Stimulated activated CD4-positive, alpha-beta T cell treated with anti-CD3 and anti-CD28 coated beads, Interleukin-1b, Interleukin-23, amount 100 ng/mL, for 1 hour (primary cell): Measurements from ENCODE around the gene RNF151.
"Not testable (repeated sequence)": the region's sequence is repeated elsewhere in the genome, so short reads cannot be mapped to it uniquely, and the experiment has no call there.

Source experiments
- DNase-seq, 2 donors: peaks; one replicate each; pipeline ENCODE4 v3.0.0-alpha.2; 2020; ENCODE audit warnings: low read depth in 2 of 2

The RNF151 gene

GRCh38 chr16:2007081-2007836, 40.6 kb downstream of the RNF151 start:
- DNase-seq, result no peak

GRCh38 chr16:2008009-2008526, 41.4 kb downstream of the RNF151 start:
- no peak for DNase-seq

- no peak for DNase-seq
Observed at GRCh38 chr16:2008631-2009163, 42.0 kb downstream of the RNF151 start.

- no peak for DNase-seq
Observed at GRCh38 chr16:2009164-2009711, 42.6 kb downstream of the RNF151 start.

GRCh38 chr16:2009791-2010510, 43.3 kb downstream of the RNF151 start, which contains the start of gene ZNF598:
ZNF598 (minus strand) TSS chr16:2009821.
- DNase-seq, result peak; percentile 32 to 65

GRCh38 chr16:2011726-2012125, 45.1 kb downstream of the RNF151 start:
- not testable (repeated sequence) for DNase-seq

- no peak for DNase-seq
Observed at GRCh38 chr16:2013527-2013926, 46.9 kb downstream of the RNF151 start.

GRCh38 chr16:2015117-2015946, 48.7 kb downstream of the RNF151 start:
- DNase-seq, result no peak

GRCh38 chr16:2015947-2016208, 49.2 kb downstream of the RNF151 start:
- no peak for DNase-seq

GRCh38 chr16:2016407-2016922, 49.8 kb downstream of the RNF151 start:
- DNase-seq, result no peak
